ENCODE results near the gene GSTA3.
"Not testable (repeated sequence)": the region's sequence is repeated elsewhere in the genome, so short reads cannot be mapped to it uniquely, and the experiment has no call there.

DNA sequence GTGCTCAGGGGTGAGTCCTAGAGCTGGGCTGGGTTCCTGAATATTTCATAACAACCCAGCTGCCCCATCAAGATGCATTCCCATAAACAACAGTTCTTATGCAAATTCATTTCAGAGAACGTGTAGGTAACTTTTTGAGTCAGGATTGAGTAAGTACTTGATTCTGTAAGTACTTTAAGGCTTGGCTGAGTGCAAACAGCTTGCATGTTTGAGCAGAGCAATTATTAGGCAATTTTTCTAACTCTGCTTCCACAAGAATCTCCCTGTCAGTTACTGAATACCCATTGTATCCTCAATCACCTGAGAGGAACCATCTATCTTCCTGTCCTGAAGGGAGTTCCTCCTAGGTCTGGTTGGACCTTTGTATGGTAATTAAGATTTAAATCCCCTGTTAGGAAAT, 10.0 kb upstream of the GSTA3 start:
- TF ChIP-seq, protein P1, sequence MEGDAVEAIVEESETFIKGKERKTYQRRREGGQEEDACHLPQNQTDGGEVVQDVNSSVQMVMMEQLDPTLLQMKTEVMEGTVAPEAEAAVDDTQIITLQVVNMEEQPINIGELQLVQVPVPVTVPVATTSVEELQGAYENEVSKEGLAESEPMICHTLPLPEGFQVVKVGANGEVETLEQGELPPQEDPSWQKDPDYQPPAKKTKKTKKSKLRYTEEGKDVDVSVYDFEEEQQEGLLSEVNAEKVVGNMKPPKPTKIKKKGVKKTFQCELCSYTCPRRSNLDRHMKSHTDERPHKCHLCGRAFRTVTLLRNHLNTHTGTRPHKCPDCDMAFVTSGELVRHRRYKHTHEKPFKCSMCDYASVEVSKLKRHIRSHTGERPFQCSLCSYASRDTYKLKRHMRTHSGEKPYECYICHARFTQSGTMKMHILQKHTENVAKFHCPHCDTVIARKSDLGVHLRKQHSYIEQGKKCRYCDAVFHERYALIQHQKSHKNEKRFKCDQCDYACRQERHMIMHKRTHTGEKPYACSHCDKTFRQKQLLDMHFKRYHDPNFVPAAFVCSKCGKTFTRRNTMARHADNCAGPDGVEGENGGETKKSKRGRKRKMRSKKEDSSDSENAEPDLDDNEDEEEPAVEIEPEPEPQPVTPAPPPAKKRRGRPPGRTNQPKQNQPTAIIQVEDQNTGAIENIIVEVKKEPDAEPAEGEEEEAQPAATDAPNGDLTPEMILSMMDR (conservative IDR thresholded peaks at IDR 0.05; ENCODE audit: low read depth, low read length): not testable (repeated sequence)
- not testable (repeated sequence) for TF ChIP-seq EZH2 (IDR thresholded peaks at IDR 0.05; ENCODE audit: low read length, unreplicated experiment); EZH2phosphoT487 (IDR thresholded peaks at IDR 0.05; ENCODE audit: borderline replicate concordance, low read length)

All from PC-3 (cell line).